Motor neuron (in vitro differentiated cells): ENCODE data around the gene NFX1. TPM values are rescaled to one million over a fixed set of nuclear protein-coding genes. Genes with fewer than 3 reads are reported as not detected.

Experiments
- ATAC-seq, 8 experiments: fragments of 200-7000 bp; cut with Tn5 transposase; replicated peaks in 6 of 8; 2 replicates each; pipeline ENCODE4 v1.8.0; 2021; ENCODE audit warnings: mild to moderate bottlenecking in 8 of 8, moderate library complexity in 8 of 8
- H3K27ac ChIP-seq, 2 donors: fragments of 250-450 bp; sonication (Bioruptor Pico); 2 replicates each; pipeline ENCODE4 v1.9.0; 2021; ENCODE audit warnings: antibody characterized with exemption in 2 of 2, mild to moderate bottlenecking in 2 of 2, moderate library complexity in 1 of 2
- H3K4me1 ChIP-seq, 2 donors: fragments of 250-450 bp; sonication (Bioruptor Pico); replicated peaks in 1 of 2; 2 replicates each; pipeline ENCODE4 v1.6.1; 2021; ENCODE audit warnings: antibody characterized with exemption in 2 of 2, mild to moderate bottlenecking in 2 of 2, moderate library complexity in 1 of 2
- H3K4me3 ChIP-seq, 5 donors: fragments of 250-450 bp; sonication (Bioruptor Pico); 2 replicates each; pipeline ENCODE4 v1.9.0; 2021; ENCODE audit warnings: antibody characterized with exemption in 5 of 5, mild to moderate bottlenecking in 5 of 5, moderate library complexity in 4 of 5
- WGBS, 10 experiments: fragments of 450-650 bp; shearing (Covaris generic); methylation state at CpG; one replicate each; pipeline ENCODE4 v1.0.0; 2022; 5-methylcytosine and 5-hydroxymethylcytosine counted together
- in situ Hi-C, 9 experiments: fragments of 400-800 bp; cut with MboI; loops; one replicate each; pipeline ENCODE4 v1.15.0; 2021; ENCODE audit warnings: low sequenced_read_pairs in 9 of 9, low pct_unique_long_range_greater_than_20kb in 2 of 9; ENCODE audit not compliant: unreplicated experiment in 9 of 9
- total RNA-seq, 8 experiments: library from RNA; unstranded; fragments of 300-600 nt; gene quantifications; 2 replicates each; pipeline versions ENCODE4 v1.2.3 to v1.2.4, GENCODE V29; 2022

NFX1 gene
- total RNA-seq, 8 experiments from 2014 or later: 18.4 to 43.7 (median 28.0) TPM

- in situ Hi-C loops: no loop called here
- Histone ChIP-seq H3K4me3 (no peak overlapping the region), H3K27ac (no peak overlapping the region), H3K4me1 (no peaks in the 10 kb centered on the region)
- WGBS, 10 experiments: 50 to 100% (median 86%) methylated on average over 1 to 4 of the region's 4 CpGs; no CpG with 5 or more reads in 1 of the 10 experiments
- no peak for ATAC-seq
Measured at GRCh38 chr9:33255471-33255870, 34.8 kb upstream of the NFX1 start.

- H3K27ac ChIP-seq: no peak overlapping the region
- in situ Hi-C loops: no loop called here
- no peak overlapping the region for H3K4me3 ChIP-seq
- no peak for ATAC-seq
- no peaks in the 10 kb centered on the region for H3K4me1 ChIP-seq
- 81 to 100% (median 100%) methylated on average over 1 to 2 of the region's 2 CpGs; no CpG with 5 or more reads in 5 of the 10 experiments for WGBS, 10 experiments
Measured at GRCh38 chr9:33256236-33256635, 34.1 kb upstream of the NFX1 start.

- Histone ChIP-seq H3K4me3 (no peak overlapping the region), H3K27ac (no peak overlapping the region), H3K4me1 (no peaks in the 10 kb centered on the region)
- 75 to 100% (median 99%) methylated on average over 1 to 4 of the region's 4 CpGs for WGBS, 10 experiments
- ATAC-seq: no peak
- in situ Hi-C loops: no loop called here
Measured at GRCh38 chr9:33257276-33257675, 33.0 kb upstream of the NFX1 start.

GRCh38 chr9:33260372-33260771 lies 29.9 kb upstream of the NFX1 start:
- in situ Hi-C loops: no loop called here
- no peak overlapping the region for H3K4me3 ChIP-seq
- peaks cover 0 to 5% of the 10 kb centered on the region in 2 donors for H3K4me1 ChIP-seq
- no peak for ATAC-seq
- WGBS, 10 experiments: 27 to 100% (median 87%) methylated on average over 1 of the region's 1 CpG; no CpG with 5 or more reads in 4 of the 10 experiments
- no peak overlapping the region for H3K27ac ChIP-seq

DNA sequence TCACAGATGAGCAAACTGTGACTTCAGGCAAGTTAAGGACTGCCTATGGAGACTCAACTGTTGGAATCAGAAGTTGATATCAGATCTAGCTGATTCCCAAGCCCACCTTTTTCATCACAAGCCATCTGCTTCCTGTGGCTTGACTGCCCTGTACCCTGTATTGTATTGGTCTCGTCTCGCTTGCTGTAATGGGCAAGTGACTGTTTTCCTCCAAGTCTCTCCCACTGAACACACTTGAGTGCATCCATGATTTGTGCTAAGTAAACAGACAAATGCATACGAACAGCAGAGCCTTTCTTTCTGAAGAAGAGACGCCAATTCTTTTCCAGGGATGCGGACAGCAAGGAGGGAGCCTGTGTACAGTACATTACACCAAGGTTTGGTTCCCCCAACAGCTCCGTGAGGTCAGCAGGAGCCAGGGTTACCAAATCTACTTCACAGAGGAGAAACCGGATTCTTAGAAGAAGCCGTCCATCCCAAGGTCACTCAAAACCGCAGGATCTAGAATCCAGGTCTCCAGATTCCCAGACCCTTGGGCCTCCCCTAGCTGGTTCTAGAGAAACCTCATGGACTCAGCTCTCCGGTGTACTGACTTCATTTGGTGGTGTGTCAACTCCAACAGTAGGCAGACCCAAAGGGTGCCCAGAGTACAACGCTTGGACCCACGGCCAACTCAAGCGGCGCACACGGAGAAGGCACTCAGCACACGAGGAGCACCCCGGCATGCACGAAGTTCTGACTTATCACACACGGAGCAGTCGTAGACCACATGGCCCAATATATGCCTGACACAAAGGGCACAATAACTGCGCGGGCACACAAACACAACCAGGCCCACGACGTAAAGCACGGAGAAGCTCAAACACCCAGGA lies 26.9 kb upstream of the NFX1 start:
- H3K4me1 ChIP-seq: peaks cover 6 to 11% of the 10 kb centered on the region in 2 donors
- WGBS, 10 experiments: 0 to 17% (median 0%) methylated on average over 1 to 18 of the region's 25 CpGs; no CpG with 5 or more reads in 2 of the 10 experiments
- in situ Hi-C loops: no loop called here
- H3K4me3 ChIP-seq: peak overlapping the region; percentile 52 to 97 (median 64)
- H3K27ac ChIP-seq: no peak overlapping the region
- peak in 7 of 8 experiments; percentile 0 to 9 (median 4) for ATAC-seq

GRCh38 chr9:33264003-33264472 lies 26.3 kb upstream of the NFX1 start:
- WGBS, 10 experiments: 0 to 2% (median 0%) methylated on average over 1 to 9 of the region's 37 CpGs; no CpG with 5 or more reads in 3 of the 10 experiments
- Histone ChIP-seq H3K4me1 (peaks cover 6 to 11% of the 10 kb centered on the region in 2 donors), H3K27ac (peak overlapping the region; percentile 2 to 6), H3K4me3 (peak overlapping the region; percentile 52 to 97 (median 64))
- ATAC-seq: peak; percentile 3 to 31 (median 18)
- in situ Hi-C loops: no loop called here

- in situ Hi-C loops: no loop called here
- peak within 1 kb of the TSS; percentile 52 to 97 (median 64) for H3K4me3 ChIP-seq
- H3K4me1 ChIP-seq: peaks cover 6 to 11% of the 10 kb centered on the region in 2 donors
- 0% methylated on average over 5 of the region's 67 CpGs; no CpG with 5 or more reads in 9 of the 10 experiments for WGBS, 10 experiments
- peak; percentile 82 to 94 (median 91) for ATAC-seq
- H3K27ac ChIP-seq: peak within 1 kb of the TSS; percentile 32 to 72
Measured at GRCh38 chr9:33264473-33265177, 25.7 kb upstream of the NFX1 start, which contains the start of the genes BAG1 and CHMP5. Gene BAG1 (minus strand): TSS chr9:33264708. Gene CHMP5 (plus strand): TSS chr9:33265049. CDS start chr9:33265079, 30 bp downstream.

GRCh38 chr9:33265211-33265865 lies 25.0 kb upstream of the NFX1 start:
- Histone ChIP-seq H3K4me1 (peaks cover 6 to 11% of the 10 kb centered on the region in 2 donors), H3K4me3 (peak overlapping the region; percentile 52 to 97 (median 64)), H3K27ac (peak overlapping the region; percentile 32 to 72)
- 0 to 80% (median 9%) methylated on average over 1 to 8 of the region's 13 CpGs; no CpG with 5 or more reads in 3 of the 10 experiments for WGBS, 10 experiments
- in situ Hi-C loops: no loop called here
- ATAC-seq: no peak

DNA sequence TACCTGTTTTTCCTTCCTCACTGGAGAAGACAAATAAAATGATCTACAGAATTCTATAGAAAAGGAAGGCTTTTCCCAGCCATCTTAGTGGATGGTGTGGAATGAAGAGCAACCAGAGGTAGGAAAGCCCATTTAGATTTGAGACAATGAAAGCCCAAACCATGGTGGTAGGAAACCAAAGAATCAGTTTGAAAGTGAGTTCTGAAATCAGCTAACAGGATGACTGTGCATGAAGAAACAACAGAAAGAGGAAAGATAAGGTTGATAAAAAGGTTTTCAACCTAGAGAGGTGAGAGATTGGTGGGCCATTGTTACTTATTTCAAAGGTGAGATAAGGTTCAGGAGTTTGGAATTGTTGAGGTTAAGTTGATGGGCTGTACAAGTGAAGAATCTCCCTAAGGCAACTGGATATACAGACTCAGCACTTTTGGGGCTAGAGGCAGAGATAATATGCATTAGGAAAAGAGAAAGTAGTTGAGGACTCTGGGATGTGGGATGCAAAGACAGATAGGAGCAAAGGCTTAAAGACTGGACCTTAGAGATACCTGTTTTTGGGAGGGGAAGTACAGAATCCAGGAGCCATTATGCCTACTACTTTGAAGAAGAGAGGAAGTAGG lies 23.1 kb upstream of the NFX1 start:
- in situ Hi-C loops: no loop called here
- no peak for ATAC-seq
- no peak overlapping the region for H3K4me3 ChIP-seq
- H3K4me1 ChIP-seq: peaks cover 6 to 11% of the 10 kb centered on the region in 2 donors
- no peak overlapping the region for H3K27ac ChIP-seq

DNA sequence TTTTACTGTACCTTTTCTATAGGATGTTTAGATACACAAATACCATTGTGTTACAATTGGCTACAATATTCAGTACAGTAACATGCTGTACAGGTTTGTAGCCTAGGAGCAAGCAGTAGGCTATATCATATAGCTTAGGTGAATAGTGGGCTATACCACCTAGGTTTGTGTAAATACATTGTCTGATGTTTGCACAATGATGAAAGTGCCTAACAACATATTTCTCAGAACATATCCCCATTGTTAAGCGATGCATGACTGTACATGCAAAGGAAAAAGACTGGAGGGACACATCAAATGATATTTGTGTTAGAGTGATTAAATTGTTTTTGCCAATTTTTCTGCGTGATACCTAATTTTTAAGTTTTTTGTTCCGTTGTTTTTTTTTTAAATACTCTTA lies 20.2 kb upstream of the NFX1 start:
- WGBS, 10 experiments: 88 to 100% (median 100%) methylated on average over 1 to 3 of the region's 3 CpGs
- H3K4me1 ChIP-seq: peaks cover 5 to 6% of the 10 kb centered on the region in 2 donors

DNA sequence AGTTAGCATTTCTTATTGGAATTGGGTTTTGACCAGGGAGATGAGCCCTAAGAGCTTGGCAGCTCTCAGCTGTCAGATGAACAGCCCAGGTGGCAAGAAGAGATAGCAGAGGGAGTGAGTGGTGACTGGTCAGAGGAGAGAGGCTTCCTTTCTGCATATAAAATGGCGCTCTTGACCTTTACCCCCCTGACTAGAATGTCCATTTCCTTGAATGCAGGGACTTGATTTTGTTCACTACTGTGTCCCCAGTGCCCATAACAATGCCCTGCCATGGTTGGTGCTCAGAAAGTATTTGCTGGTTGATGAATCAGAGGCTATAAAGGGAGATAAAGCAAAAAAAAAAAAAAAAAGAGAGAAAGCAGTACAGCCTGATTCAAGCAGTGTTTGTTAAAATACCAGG lies 18.3 kb upstream of the NFX1 start:
- 75 to 100% (median 88%) methylated on average over 1 of the region's 1 CpG; no CpG with 5 or more reads in 3 of the 10 experiments for WGBS, 10 experiments
- Histone ChIP-seq H3K4me3 (no peak overlapping the region), H3K4me1 (no peaks in the 10 kb centered on the region), H3K27ac (no peak overlapping the region)
- in situ Hi-C loops: no loop called here
- ATAC-seq: peak in 1 of 8 experiments; percentile 25

More for the DNA sequence above, 20.2 kb upstream of the NFX1 start:
- in situ Hi-C loops: no loop called here
- ATAC-seq: no peak
- H3K27ac ChIP-seq: no peak overlapping the region
- no peak overlapping the region for H3K4me3 ChIP-seq

DNA sequence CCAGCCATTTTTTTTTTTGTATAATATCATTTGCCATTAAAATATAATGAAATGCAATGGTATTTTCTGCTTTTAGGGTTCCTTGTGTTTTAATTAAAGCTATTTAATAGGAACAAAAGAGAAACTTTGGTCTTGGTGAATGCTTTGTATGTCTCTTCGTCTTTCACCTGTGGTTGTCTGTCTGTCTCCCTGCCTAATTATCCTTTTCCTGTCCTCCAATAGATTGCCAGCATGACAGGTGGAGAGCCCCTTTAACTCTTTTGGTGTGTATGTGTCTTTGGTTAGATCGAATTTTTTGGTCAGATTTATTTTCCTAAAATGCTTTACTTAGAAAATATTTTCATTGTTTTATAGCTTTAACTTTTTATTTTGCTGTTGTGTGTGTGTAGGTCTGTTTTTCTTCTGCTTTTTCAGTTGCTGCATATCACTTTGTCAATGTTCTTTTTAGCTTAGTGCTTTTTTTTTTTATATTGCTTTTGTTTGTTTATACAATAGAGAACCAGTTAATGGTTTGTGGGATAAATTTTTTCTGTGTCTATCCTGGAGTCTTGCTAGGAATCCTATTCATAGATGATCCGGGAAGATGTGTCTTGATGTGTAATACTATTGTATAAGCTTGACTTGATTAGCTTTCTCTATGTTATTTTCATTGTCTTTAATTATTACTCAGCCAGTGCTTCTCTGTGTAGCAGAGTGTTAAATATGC lies 16.9 kb upstream of the NFX1 start:
- peak in 1 of 8 experiments; percentile 9 for ATAC-seq
- WGBS, 10 experiments: 50 to 84% (median 76%) methylated on average over 1 to 3 of the region's 3 CpGs
- in situ Hi-C loops: no loop called here
- H3K4me1 ChIP-seq: no peaks in the 10 kb centered on the region
- no peak overlapping the region for H3K4me3 ChIP-seq
- no peak overlapping the region for H3K27ac ChIP-seq
